ENCODE measurements around the gene GTF3A. TPM values are rescaled to one million over a fixed set of nuclear protein-coding genes. Genes with fewer than 3 reads are reported as not detected.

The GTF3A gene
- total RNA-seq, 1 donor = 111 TPM

DNA sequence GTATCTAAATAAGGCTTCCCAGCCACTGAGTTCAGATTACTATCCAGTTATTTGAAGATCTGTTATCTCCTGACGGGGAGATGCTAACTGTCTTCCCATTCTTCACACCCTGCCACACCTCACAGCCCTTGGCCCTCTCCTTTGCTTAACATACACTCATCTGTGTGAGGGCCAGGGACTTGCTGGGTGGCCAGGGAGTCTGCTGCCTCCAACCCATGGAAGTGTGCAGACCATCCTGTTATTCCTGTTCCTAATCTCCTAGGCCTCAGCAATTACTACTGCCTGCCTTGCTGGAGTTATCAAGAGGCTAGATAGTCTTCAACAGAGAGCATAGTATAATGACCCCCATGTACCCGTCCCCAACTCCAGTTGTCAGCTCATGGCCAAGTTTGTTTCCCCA is 36.2 kb upstream of the GTF3A start:
- no peak overlapping the region for H3K27ac ChIP-seq (ENCODE audit: low read depth, low read length)
- H3K9me3 ChIP-seq (ENCODE audit: low read depth, low read length) = no peaks in the 10 kb centered on the region
- no peak overlapping the region for H3K4me2 ChIP-seq (ENCODE audit: insufficient read depth, low read length)
- H3K36me3 ChIP-seq (ENCODE audit: insufficient read depth, low read length) = no peaks in the 10 kb centered on the region
- no peak overlapping the region for H3K4me3 ChIP-seq (ENCODE audit: insufficient read depth, low read length)
- H2AFZ ChIP-seq (ENCODE audit: low read length) = no peak overlapping the region
- no peaks in the 10 kb centered on the region for H4K20me1 ChIP-seq (ENCODE audit: insufficient read depth, low read length)
- H3K27me3 ChIP-seq (ENCODE audit: insufficient read depth, low read length) = peaks cover 17% of the 10 kb centered on the region
- no peaks in the 10 kb centered on the region for H3K79me2 ChIP-seq (ENCODE audit: insufficient read depth, low read length)
- TF ChIP-seq, protein P1, sequence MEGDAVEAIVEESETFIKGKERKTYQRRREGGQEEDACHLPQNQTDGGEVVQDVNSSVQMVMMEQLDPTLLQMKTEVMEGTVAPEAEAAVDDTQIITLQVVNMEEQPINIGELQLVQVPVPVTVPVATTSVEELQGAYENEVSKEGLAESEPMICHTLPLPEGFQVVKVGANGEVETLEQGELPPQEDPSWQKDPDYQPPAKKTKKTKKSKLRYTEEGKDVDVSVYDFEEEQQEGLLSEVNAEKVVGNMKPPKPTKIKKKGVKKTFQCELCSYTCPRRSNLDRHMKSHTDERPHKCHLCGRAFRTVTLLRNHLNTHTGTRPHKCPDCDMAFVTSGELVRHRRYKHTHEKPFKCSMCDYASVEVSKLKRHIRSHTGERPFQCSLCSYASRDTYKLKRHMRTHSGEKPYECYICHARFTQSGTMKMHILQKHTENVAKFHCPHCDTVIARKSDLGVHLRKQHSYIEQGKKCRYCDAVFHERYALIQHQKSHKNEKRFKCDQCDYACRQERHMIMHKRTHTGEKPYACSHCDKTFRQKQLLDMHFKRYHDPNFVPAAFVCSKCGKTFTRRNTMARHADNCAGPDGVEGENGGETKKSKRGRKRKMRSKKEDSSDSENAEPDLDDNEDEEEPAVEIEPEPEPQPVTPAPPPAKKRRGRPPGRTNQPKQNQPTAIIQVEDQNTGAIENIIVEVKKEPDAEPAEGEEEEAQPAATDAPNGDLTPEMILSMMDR (IDR thresholded peaks at IDR 0.05; ENCODE audit: extremely low read depth, low read depth, low read length) = no peak
- no peaks in the 10 kb centered on the region for H3K4me1 ChIP-seq (ENCODE audit: insufficient read depth, low read length)
- no peak for DNase-seq (ENCODE audit: insufficient read length, low spot score, missing footprints)

DNA sequence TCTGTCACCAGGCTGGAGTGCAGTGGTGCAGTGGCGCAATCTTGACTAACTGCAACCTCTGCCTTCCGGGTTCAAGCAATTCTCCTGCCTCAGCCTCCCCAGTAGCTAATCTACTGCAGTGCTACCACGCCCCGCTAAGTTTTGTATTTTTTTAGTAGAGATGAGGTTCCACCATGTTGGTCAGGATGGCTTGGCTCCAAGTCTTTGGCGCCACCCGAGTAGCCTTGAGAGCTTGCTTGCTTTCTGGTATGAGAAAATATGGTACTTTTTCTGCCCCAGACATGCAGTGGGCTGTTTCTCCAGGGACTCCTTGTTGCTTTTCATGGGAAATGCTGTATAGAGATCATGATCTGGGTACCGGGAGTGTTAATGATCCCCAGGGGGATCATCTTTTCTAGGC is 34.5 kb upstream of the GTF3A start:
- DNase-seq (ENCODE audit: insufficient read length, low spot score, missing footprints) = no peak
- TF ChIP-seq, protein P1 (IDR thresholded peaks at IDR 0.05; ENCODE audit: extremely low read depth, low read depth, low read length) = no peak
- no peaks in the 10 kb centered on the region for H3K36me3 ChIP-seq (ENCODE audit: insufficient read depth, low read length)
- H3K4me3 ChIP-seq (ENCODE audit: insufficient read depth, low read length) = no peak overlapping the region
- H3K27me3 ChIP-seq (ENCODE audit: insufficient read depth, low read length) = peaks cover 19% of the 10 kb centered on the region
- no peaks in the 10 kb centered on the region for H3K4me1 ChIP-seq (ENCODE audit: insufficient read depth, low read length)
- no peak overlapping the region for H2AFZ ChIP-seq (ENCODE audit: low read length)
- no peaks in the 10 kb centered on the region for H3K79me2 ChIP-seq (ENCODE audit: insufficient read depth, low read length)
- H3K27ac ChIP-seq (ENCODE audit: low read depth, low read length) = no peak overlapping the region
- no peak overlapping the region for H3K4me2 ChIP-seq (ENCODE audit: insufficient read depth, low read length)
- no peaks in the 10 kb centered on the region for H4K20me1 ChIP-seq (ENCODE audit: insufficient read depth, low read length)
- no peaks in the 10 kb centered on the region for H3K9me3 ChIP-seq (ENCODE audit: low read depth, low read length)

DNA sequence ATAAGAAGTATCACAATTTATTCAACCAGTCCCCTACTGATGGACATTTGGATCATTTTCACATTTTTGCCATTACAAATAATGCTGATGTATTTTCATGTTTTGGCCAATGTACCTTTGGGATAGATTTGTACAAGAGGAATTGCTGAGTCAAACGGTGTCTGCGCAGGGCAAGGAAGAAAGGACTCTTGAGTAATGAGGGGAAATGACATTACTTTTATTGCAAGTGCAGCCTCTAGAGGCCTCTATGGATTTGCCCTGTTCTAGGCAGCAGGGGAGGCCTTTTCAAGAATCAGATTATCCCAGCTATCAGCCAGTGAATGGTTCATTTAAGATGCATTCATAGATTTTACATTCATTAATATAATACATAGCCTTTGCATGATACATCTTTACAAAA is 32.9 kb upstream of the GTF3A start:
- H4K20me1 ChIP-seq (ENCODE audit: insufficient read depth, low read length) = no peaks in the 10 kb centered on the region
- no peaks in the 10 kb centered on the region for H3K79me2 ChIP-seq (ENCODE audit: insufficient read depth, low read length)
- H2AFZ ChIP-seq (ENCODE audit: low read length) = no peak overlapping the region
- H3K9me3 ChIP-seq (ENCODE audit: low read depth, low read length) = no peaks in the 10 kb centered on the region
- H3K27me3 ChIP-seq (ENCODE audit: insufficient read depth, low read length) = peaks cover 27% of the 10 kb centered on the region
- no peak for DNase-seq (ENCODE audit: insufficient read length, low spot score, missing footprints)
- no peak overlapping the region for H3K4me3 ChIP-seq (ENCODE audit: insufficient read depth, low read length)
- no peaks in the 10 kb centered on the region for H3K36me3 ChIP-seq (ENCODE audit: insufficient read depth, low read length)
- H3K4me1 ChIP-seq (ENCODE audit: insufficient read depth, low read length) = no peaks in the 10 kb centered on the region
- no peak overlapping the region for H3K4me2 ChIP-seq (ENCODE audit: insufficient read depth, low read length)
- TF ChIP-seq, protein P1 (IDR thresholded peaks at IDR 0.05; ENCODE audit: extremely low read depth, low read depth, low read length) = no peak
- no peak overlapping the region for H3K27ac ChIP-seq (ENCODE audit: low read depth, low read length)

DNA sequence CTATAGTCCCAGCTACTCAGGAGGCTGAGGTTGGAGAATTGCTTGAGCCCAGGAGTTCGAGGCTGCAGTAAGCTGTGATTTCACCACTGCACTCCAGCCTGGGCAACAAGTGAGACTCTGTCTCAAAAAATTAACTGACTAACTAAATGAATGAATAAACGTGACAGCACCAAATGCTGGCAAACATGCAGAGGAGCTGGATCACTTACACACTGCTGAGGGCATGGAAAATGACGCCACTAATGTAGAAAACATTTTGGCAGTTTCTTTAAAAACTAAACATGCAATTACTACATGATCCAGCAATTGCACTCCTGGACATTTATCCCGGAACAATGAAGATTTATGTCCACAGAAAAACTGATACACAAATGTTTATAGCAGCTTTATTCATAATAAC is 31.3 kb upstream of the GTF3A start:
- TF ChIP-seq, protein P1 (IDR thresholded peaks at IDR 0.05; ENCODE audit: extremely low read depth, low read depth, low read length) = no peak
- Histone ChIP-seq H3K4me2 (ENCODE audit: insufficient read depth, low read length) (no peak overlapping the region), H4K20me1 (ENCODE audit: insufficient read depth, low read length) (no peaks in the 10 kb centered on the region), H3K36me3 (ENCODE audit: insufficient read depth, low read length) (no peaks in the 10 kb centered on the region), H3K4me3 (ENCODE audit: insufficient read depth, low read length) (no peak overlapping the region), H3K79me2 (ENCODE audit: insufficient read depth, low read length) (no peaks in the 10 kb centered on the region), H2AFZ (ENCODE audit: low read length) (no peak overlapping the region), H3K9me3 (ENCODE audit: low read depth, low read length) (no peaks in the 10 kb centered on the region), H3K4me1 (ENCODE audit: insufficient read depth, low read length) (no peaks in the 10 kb centered on the region), H3K27me3 (ENCODE audit: insufficient read depth, low read length) (peaks cover 29% of the 10 kb centered on the region), H3K27ac (ENCODE audit: low read depth, low read length) (no peak overlapping the region)
- no peak for DNase-seq (ENCODE audit: insufficient read length, low spot score, missing footprints)

Measured in osteoblast (primary cell).